Measurements from ENCODE around the gene IL18RAP.

Gene IL18RAP

DNA sequence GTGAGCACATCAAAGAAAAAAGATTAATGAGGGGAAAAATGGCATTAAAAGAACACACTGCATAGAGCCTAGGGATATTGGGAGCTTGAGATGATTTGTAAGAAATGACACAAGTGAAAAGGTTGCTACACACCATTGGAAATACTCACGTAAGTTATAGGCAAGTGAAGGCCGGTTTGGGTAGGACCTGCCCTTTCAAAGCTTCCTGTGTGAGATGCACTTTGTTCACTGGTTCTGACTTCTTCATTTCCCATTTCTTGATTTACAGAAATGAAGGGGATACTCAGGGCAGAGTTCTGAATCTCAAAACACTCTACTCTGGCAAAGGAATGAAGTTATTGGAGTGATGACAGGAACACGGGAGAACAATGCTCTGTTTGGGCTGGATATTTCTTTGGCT is at the start of gene IL18RAP:
Gene IL18RAP (plus strand): TSS at position 251 of the 400 bp plus-strand sequence. CDS start 118 bp downstream, at position 369.
- peak; percentile 10 for DNase-seq

DNA sequence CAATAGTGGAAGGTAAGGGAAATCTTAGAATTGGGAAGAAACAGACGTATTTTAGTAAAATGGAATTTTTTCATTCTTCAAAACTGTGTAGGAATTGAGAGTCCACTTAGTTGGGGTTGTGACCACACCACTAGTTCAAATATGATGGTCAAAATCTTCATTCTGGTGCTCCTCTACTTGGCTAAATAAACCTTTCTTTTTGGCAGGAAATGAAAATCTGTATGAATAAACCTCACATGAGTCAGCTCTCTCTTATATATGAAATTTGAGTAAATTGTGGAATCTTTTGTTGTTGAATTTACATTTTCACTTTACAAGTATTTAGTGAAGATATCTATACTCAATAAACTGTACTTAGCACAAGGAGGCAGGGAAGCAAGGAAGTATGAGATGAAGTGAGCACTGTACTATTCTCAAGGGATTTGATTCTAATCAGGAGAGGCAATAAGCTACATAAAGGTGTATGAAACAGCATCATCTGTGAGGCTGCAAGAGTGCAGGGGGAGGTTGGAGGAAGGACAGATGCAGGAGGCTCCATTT is 46.8 kb upstream of the IL18RAP start:
- no peak for DNase-seq

DNA sequence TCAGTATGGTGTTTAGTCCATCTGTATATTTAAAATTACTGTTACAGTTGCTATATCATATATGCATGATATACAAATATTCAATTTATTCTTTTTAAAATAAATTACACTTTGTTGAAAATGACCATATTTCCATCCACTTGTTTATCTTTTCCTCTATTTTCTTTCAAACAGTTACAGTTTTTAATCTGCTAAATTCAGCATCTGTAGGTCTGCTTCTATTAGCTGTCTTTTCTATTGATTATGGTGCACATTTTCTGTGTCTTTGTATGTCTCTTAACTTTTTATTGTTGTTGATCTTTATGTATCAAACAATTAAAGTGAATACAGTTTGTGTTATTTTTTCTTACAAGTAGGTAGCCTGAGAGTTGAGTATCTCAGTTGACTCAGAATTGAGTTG is 39.2 kb upstream of the IL18RAP start:
- DNase-seq, result no peak

DNA sequence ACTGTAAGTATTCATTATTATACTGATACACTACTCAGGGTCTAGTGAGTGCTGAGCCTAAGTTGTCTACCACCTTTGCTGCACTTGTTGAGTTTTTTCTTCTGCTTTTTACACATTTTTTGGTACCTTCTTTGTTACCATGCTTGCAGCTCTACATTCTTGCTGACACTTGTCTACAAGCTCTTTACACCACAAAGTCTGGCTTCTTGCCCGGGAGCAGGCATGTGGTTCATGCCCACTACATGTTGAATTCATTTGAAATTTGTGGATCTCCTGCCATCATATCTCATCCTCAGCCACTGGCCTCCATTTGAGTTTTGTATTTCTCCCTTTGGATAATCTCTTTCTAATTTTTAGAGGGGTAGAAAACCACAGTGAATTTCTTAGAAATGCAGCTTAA is 37.4 kb upstream of the IL18RAP start:
- DNase-seq, result no peak

DNA sequence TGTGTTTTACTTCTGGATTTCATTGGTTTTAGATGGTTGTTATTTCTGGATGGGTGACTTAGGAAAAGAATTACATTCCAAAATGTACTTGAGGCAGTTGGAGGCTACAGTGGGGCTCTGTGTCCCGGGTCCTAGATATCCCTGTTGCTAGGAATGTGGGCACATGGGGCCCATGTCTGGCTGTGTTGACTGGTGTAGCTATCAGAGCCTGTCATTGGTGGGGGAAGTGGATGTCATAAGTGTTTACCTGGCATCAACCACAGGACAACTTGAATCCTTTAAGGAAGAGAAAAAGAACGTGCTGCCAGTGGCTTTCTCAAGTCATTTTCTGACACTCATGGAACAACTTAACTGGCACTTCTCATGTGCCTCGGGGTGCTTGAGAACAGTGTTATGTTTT is 37.0 kb upstream of the IL18RAP start:
- no peak for DNase-seq

DNA sequence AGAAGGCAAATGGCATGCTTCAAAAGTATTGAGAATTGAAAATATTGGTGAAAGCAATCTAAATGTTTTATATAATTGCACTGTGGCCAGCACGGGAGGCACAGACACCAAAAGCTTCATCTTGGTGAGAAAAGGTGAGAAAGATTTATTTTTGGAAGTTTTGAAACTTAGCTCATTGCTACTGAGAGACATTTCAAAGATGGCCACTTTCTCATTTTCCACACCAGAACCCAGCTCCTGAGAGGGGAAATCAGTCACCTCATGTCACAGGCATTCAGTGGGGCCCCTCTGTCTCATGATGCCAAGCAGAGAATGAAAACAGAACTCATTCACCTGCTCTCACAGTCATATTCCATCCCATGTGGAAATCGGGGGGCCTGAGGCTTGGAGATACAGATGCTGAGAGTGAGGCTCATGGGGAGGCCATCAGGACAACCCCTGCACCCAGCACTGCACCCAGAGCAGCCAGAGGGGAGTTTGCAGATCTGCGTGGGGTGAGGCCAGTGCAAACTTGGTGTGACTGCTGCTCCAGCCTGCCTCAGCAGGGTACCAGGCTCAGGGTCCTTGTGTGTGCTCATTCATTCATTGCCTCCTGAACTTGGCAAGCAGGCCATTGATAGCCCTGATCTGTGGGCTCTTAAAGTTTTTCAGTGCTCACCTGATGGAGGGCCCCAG is 36.0 kb upstream of the IL18RAP start:
- DNase-seq, result no peak

DNA sequence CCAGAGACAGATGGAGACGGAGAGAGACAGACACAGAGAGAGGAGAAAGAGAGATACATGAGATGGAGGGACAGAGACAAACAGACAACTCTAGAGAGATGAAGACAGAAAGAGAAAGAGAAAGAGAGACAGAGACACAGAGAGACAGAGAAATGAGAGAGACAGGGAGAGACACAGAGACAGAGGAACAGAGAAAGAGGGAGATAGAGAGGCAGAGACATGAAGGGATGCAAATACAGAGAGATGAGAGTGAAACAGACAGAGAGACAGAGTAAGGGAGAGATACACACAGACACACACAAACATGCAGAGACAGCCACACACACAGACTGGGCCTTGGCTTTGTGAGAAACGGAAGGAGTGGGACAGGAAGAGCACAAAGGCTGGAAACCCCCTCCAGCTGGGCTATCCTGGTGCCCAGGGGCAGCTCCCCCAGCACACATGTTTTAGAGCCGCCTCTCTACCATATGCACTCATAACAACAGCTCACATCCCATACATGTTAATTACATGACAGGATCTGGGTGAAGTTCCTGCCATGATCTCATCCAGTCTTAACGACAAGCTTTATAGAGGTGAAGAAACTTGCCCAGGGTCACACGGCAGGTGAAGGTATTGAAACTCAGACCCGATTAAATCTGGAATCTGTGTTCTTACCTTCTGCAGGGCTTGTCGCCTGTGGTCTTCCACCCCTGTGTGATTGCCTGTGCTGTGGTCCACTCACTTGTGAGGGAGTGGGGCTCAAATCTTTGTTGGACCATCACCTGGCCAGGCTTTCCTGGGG is 35.0 kb upstream of the IL18RAP start:
- DNase-seq, result no peak

GRCh38 chr2:102391565-102391964 is 31.4 kb upstream of the IL18RAP start:
- peak; percentile 64 for DNase-seq

DNA sequence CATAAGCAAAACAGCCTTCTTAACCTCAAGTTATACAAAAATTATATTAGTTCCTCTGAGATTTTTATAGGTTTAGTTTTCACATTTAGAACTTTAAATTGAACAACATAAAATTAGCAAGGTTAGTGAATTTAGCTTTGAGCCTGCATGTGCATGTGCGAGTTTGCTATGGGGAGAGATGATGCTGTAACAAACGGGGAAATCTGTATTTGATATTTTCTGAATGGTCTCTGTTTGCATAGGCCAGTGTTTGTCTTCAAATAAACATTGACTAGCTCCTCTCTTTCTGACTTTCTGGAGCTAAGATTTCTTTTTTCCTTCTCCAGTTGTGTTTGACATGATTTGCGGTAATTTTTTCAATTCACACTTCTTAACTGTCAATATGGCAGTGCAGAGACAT is 30.9 kb upstream of the IL18RAP start:
- no peak for DNase-seq

DNA sequence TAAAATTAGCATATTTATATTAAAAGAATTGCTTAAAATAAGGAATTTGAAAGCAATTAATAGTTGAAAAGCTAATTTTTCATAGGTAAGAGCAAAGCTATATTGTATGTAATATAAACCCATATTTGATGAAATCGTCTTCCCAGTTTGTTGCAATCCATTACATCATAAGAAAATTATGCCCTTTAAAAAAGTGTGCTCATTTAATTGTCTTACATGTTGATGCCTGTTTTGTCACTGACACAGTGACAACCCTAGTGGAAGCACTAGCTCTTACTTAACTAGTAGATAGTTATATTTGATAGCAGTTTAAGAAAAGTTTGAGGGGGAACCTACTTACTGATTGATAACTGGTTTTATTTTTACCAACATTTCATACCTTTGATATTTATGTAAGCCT is 30.0 kb upstream of the IL18RAP start:
- DNase-seq, result no peak

- DNase-seq, result no peak
Observed at GRCh38 chr2:102396012-102396411, 26.9 kb upstream of the IL18RAP start.

GRCh38 chr2:102397209-102397608 is 25.8 kb upstream of the IL18RAP start:
- no peak for DNase-seq

DNA sequence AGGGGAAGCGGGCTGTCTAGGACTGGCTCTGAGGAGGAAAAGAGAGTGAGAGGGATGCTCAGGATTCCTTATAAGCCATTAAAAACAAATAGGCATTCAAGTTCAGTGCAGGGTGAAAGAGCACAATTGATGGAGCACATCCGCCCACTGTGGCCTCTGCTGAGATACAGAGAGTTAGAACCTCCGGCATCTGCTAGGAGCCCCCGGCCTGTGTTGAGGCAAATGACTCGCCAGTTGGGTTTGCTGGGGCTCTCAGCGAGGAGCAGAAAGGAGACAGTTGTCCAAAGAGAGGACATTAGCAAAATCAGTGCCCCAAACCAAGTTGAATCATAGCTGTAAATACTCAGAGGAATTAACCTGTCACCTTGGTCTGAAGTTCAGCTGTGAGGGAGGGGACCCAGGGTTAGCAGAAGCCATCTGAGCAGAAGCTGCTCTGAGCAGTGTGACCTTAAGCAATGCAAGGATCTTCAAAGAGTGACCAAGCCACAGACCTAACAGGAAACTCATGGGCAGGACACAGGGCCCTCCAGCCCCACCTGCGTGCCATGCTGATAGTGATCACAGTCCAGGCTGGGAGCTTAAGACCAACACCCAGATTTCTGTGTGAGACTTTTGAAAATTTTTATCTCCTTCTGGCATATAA is 23.3 kb upstream of the IL18RAP start:
- DNase-seq, result no peak

- DNase-seq, result no peak
Observed at GRCh38 chr2:102401456-102401855, 21.5 kb upstream of the IL18RAP start.

- no peak for DNase-seq
Observed at GRCh38 chr2:102401865-102402264, 21.1 kb upstream of the IL18RAP start.

DNA sequence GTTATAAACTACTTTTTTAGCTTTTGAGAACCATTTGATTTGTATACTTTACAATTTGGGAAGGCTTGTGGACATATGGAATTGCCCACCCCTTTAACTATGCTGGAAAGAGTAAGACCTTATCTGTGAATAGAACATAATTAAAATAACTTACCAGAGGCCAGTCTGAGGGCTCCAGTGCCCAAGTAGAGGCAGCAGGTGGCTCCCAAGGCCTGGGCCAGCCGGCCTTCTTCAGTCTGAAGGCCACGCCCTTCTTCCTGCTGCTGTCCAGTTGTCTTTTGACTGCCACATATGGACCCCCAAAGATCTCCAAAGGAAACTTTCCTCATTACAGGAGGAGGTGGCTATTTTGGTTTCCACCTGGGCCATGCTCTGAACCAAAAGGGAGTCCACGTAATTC is 12.0 kb upstream of the IL18RAP start:
- no peak for DNase-seq

- no peak for DNase-seq
Observed at GRCh38 chr2:102412199-102412598, 10.8 kb upstream of the IL18RAP start.

DNA sequence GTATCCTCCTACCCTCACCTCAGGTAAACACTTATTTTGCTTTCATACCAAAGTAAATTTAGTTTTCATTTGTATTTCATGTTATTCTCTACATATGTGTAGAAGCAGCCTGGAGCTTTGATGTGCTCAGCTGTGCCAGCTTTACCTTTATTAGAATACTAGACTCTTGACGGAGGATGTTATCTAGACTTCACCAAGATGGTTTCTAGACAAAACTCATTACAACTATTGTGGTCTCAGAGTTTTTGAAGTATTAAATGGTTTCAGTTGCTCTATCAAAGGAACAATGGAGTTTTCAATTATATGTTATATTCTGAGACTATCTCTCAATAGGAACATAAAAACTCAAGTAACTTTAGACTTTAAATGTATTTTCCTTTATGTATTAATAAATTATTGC is 5.0 kb upstream of the IL18RAP start:
- DNase-seq, result peak; percentile 41

DNA sequence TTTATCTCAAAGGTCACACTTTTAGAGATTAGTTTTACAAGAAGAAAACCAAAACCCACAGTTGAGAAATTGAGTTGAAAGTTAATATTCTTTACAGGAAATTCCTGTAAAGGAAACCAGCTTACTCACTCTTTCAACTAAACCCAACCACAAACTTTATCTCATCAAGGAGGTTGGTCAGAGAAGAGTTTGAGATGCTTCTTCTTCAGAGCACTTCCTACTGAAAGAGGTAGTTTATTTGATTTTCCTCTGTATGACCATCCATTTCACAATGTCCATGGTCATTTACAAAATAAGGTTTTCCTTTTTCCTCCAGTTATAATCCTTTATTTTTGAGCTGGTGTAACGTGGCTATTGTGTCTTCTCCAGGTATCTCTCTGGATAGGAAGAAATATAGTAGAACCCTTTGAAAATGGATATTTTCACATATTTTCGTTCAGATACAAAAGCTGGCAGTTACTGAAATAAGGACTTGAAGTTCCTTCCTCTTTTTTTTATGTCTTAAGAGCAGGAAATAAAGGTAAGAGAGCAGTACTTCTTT is 4.5 kb upstream of the IL18RAP start:
- DNase-seq, result peak; percentile 63

GRCh38 chr2:102420290-102420689 is 2.7 kb upstream of the IL18RAP start:
- no peak for DNase-seq

DNA sequence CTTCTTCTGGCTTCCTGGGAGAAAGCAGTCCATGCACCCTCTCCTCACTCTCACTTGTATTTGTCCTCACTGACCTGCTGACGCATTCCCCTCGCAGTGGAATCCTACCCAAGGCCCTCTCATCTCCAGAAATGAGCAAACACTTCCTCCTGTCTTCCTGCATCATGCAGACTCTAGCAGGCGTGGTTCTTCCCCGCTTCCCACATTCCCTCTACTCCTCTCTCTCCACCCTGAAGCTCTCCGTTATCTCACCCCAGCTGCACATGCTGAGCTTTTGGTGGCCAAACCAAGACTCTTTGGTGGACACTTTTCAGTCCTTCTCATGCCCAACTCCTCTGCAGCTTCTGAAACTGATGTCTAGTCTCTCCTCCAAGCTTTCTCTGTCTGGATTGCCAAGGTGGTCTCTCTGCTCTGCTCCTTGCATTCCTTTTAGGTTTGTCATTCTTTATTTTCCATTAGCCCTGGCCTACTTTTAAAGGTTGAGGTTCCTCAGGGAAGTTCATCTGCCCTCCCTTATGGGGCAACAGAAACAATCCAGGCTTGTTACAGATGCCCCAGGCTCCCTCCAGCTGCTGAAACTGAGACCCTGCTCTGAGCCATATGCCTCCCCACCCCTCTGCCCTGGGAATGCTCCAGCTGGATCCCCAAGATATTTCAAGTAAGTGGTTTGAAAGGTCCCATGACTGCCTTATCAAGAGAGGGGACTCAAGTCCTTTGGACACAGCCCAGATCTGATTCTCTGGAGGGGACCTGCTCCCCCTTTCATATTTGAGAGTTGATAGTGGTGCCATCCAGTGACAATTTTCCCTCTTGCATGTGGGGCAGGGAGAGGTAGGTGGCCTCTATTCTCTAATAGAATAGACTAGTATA is 835 bp upstream of the IL18RAP start:
- DNase-seq, result no peak

DNA sequence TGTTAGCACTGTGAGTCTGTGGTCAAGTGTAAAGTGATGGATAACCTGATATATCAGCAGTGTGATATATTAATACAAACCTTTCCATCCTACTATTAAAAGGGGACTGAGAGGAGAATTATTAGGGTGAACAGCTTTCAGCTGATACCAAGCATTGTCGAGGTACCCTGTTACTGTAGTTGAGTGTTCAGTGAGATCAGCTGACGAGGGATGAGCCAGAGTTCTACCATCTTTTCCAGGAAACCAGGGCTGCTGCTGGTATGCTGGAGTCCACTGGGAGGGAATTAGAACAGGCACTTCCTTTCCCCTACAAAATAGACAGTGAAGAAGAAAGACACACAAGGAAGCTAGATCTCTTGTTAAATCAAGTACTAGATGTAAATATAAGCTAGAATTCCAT is 408 bp downstream of the IL18RAP start:
- DNase-seq, result no peak

Data from CD4-positive, alpha-beta T cell treated with Interleukin-17A for 1 hour (primary cell).